ENCODE data around the gene ZNF211.

Gene ZNF211

DNA sequence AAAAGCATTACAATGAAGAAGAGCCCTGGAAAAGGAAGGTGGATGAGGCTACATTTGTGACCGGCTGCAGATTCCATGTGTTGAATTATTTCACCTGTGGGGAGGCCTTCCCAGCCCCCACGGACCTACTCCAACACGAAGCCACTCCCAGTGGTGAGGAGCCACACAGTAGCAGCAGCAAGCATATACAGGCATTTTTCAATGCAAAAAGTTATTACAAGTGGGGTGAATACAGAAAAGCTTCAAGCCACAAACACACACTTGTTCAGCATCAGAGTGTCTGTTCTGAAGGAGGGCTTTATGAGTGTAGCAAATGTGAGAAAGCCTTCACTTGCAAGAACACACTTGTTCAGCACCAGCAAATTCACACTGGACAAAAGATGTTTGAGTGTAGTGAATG is 53.8 kb downstream of the ZNF211 start (continued):
- TF ChIP-seq, protein P1, sequence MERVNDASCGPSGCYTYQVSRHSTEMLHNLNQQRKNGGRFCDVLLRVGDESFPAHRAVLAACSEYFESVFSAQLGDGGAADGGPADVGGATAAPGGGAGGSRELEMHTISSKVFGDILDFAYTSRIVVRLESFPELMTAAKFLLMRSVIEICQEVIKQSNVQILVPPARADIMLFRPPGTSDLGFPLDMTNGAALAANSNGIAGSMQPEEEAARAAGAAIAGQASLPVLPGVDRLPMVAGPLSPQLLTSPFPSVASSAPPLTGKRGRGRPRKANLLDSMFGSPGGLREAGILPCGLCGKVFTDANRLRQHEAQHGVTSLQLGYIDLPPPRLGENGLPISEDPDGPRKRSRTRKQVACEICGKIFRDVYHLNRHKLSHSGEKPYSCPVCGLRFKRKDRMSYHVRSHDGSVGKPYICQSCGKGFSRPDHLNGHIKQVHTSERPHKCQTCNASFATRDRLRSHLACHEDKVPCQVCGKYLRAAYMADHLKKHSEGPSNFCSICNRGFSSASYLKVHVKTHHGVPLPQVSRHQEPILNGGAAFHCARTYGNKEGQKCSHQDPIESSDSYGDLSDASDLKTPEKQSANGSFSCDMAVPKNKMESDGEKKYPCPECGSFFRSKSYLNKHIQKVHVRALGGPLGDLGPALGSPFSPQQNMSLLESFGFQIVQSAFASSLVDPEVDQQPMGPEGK (CRISPR knock-in tag; IDR thresholded peaks at IDR 0.05; ENCODE audit: borderline replicate concordance) = no peak
- no peak for TF ChIP-seq ISL1 (CRISPR knock-in tag; IDR thresholded peaks at IDR 0.05)
- no peak for TF ChIP-seq BACH2 (CRISPR knock-in tag; IDR thresholded peaks at IDR 0.05; ENCODE audit: borderline replicate concordance)
- no peak for TF ChIP-seq PPARA (CRISPR knock-in tag; IDR thresholded peaks at IDR 0.05; ENCODE audit: borderline replicate concordance)
- no peak for TF ChIP-seq ZFP3 (CRISPR knock-in tag; IDR thresholded peaks at IDR 0.05)
- no peak for TF ChIP-seq RARB (CRISPR knock-in tag; IDR thresholded peaks at IDR 0.05)
- no peak for TF ChIP-seq TOX (CRISPR knock-in tag; IDR thresholded peaks at IDR 0.05; ENCODE audit: borderline replicate concordance)
- no peak for TF ChIP-seq ARNTL (CRISPR knock-in tag; IDR thresholded peaks at IDR 0.05; ENCODE audit: borderline replicate concordance, low read depth)
- no peak for TF ChIP-seq ESRRG (CRISPR knock-in tag; IDR thresholded peaks at IDR 0.05)

- TF ChIP-seq, protein P1 (CRISPR knock-in tag; IDR thresholded peaks at IDR 0.05; ENCODE audit: borderline replicate concordance) = no peak
- TF ChIP-seq CREB5 (CRISPR knock-in tag; IDR thresholded peaks at IDR 0.05; ENCODE audit: low read depth) (no peak), ISL1 (CRISPR knock-in tag; IDR thresholded peaks at IDR 0.05) (no peak), ZNF70 (CRISPR knock-in tag; IDR thresholded peaks at IDR 0.05) (no peak), BACH2 (CRISPR knock-in tag; IDR thresholded peaks at IDR 0.05; ENCODE audit: borderline replicate concordance) (no peak), ZNF8 (CRISPR knock-in tag; IDR thresholded peaks at IDR 0.05) (no peak), PPARA (CRISPR knock-in tag; IDR thresholded peaks at IDR 0.05; ENCODE audit: borderline replicate concordance) (no peak), TCF4 (CRISPR knock-in tag; IDR thresholded peaks at IDR 0.05; ENCODE audit: borderline replicate concordance) (no peak), ZNF565 (CRISPR knock-in tag; conservative IDR thresholded peaks at IDR 0.05; ENCODE audit: low read depth) (no peak), TOX (CRISPR knock-in tag; IDR thresholded peaks at IDR 0.05; ENCODE audit: borderline replicate concordance) (no peak), ZFP3 (CRISPR knock-in tag; IDR thresholded peaks at IDR 0.05) (no peak), GLIS3 (CRISPR knock-in tag; IDR thresholded peaks at IDR 0.05) (no peak), CSDC2 (CRISPR knock-in tag; IDR thresholded peaks at IDR 0.05) (no peak), TSHZ2 (CRISPR knock-in tag; IDR thresholded peaks at IDR 0.05) (no peak), ZFP30 (CRISPR knock-in tag; IDR thresholded peaks at IDR 0.05) (no peak), RARB (CRISPR knock-in tag; IDR thresholded peaks at IDR 0.05) (no peak)
Measured at GRCh38 chr19:57687363-57688010, 54.5 kb downstream of the ZNF211 start.

GRCh38 chr19:57688011-57688763 is 55.2 kb downstream of the ZNF211 start:
- no peak for TF ChIP-seq RARB (CRISPR knock-in tag; IDR thresholded peaks at IDR 0.05)
- no peak for TF ChIP-seq SNAI2 (CRISPR knock-in tag; IDR thresholded peaks at IDR 0.05)
- TF ChIP-seq CREB5 (CRISPR knock-in tag; IDR thresholded peaks at IDR 0.05; ENCODE audit: low read depth) = no peak
- TF ChIP-seq ZFP3 (CRISPR knock-in tag; IDR thresholded peaks at IDR 0.05) = no peak
- ATAC-seq = no peak

More at GRCh38 chr19:57687363-57688010, 54.5 kb downstream of the ZNF211 start:
- ATAC-seq = no peak
